ES-I3 (cell line): ENCODE results near the gene BNC2.

Experiments
- H3K36me3 ChIP-seq: 2 replicates; pipeline ENCODE4 v1.6.1; 2013; ENCODE audit warnings: mild to moderate bottlenecking, low read length, control low read depth, moderate library complexity; ENCODE audit not compliant: insufficient read depth
- H3K4me1 ChIP-seq: 2 replicates; pipeline ENCODE4 v1.6.1; 2013; ENCODE audit warnings: mild to moderate bottlenecking, control low read depth, low read length; ENCODE audit not compliant: insufficient read depth
- H3K9ac ChIP-seq: 2 replicates; pipeline ENCODE4 v1.6.1; 2013; ENCODE audit warnings: low read depth, mild to moderate bottlenecking, low read length, moderate library complexity
- H3K9me3 ChIP-seq: 2 replicates; pipeline ENCODE4 v1.6.1; 2013; ENCODE audit warnings: mild to moderate bottlenecking, low read length, moderate library complexity; ENCODE audit not compliant: control insufficient read depth, insufficient read depth

Gene BNC2

GRCh38 chr9:16575986-16576245 lies 294.6 kb downstream of the BNC2 start:
- no peak overlapping the region for H3K9ac ChIP-seq
- peaks cover 7% of the 10 kb centered on the region; the same call in 1 of the 2 replicates for H3K4me1 ChIP-seq
- H3K36me3 ChIP-seq = no peaks in the 10 kb centered on the region
- no peaks in the 10 kb centered on the region for H3K9me3 ChIP-seq

- Histone ChIP-seq H3K36me3 (no peaks in the 10 kb centered on the region), H3K9ac (no peak overlapping the region)
Measured at GRCh38 chr9:16575142-16575985, 295.1 kb downstream of the BNC2 start.

GRCh38 chr9:16572005-16572734 lies 298.3 kb downstream of the BNC2 start:
- H3K9ac ChIP-seq = no peak overlapping the region
- peaks cover 12% of the 10 kb centered on the region; the same call in 1 of the 2 replicates for H3K4me1 ChIP-seq
- H3K9me3 ChIP-seq = no peaks in the 10 kb centered on the region
- H3K36me3 ChIP-seq = no peaks in the 10 kb centered on the region

More at GRCh38 chr9:16575142-16575985, 295.1 kb downstream of the BNC2 start:
- Histone ChIP-seq H3K4me1 (peaks cover 7% of the 10 kb centered on the region; the same call in 1 of the 2 replicates), H3K9me3 (no peaks in the 10 kb centered on the region)

GRCh38 chr9:16571127-16571802 lies 299.2 kb downstream of the BNC2 start:
- H3K9me3 ChIP-seq = no peaks in the 10 kb centered on the region
- peaks cover 12% of the 10 kb centered on the region; the same call in 1 of the 2 replicates for H3K4me1 ChIP-seq

GRCh38 chr9:16563446-16563845 lies 307.0 kb downstream of the BNC2 start:
- no peaks in the 10 kb centered on the region for H3K36me3 ChIP-seq
- H3K9ac ChIP-seq = no peak overlapping the region
- no peaks in the 10 kb centered on the region for H3K9me3 ChIP-seq
- H3K4me1 ChIP-seq = no peaks in the 10 kb centered on the region

More at GRCh38 chr9:16571127-16571802, 299.2 kb downstream of the BNC2 start:
- Histone ChIP-seq H3K36me3 (no peaks in the 10 kb centered on the region), H3K9ac (no peak overlapping the region)

- Histone ChIP-seq H3K9me3 (no peaks in the 10 kb centered on the region), H3K9ac (no peak overlapping the region), H3K36me3 (no peaks in the 10 kb centered on the region), H3K4me1 (no peaks in the 10 kb centered on the region)
Measured at GRCh38 chr9:16561121-16561520, 309.3 kb downstream of the BNC2 start.

- Histone ChIP-seq H3K36me3 (no peaks in the 10 kb centered on the region; the same call in 1 of the 2 replicates), H3K4me1 (no peaks in the 10 kb centered on the region), H3K9me3 (no peaks in the 10 kb centered on the region)
Measured at GRCh38 chr9:16559418-16560188, 310.9 kb downstream of the BNC2 start.

GRCh38 chr9:16555802-16556201 lies 314.7 kb downstream of the BNC2 start:
- Histone ChIP-seq H3K4me1 (no peaks in the 10 kb centered on the region), H3K9me3 (no peaks in the 10 kb centered on the region), H3K36me3 (no peaks in the 10 kb centered on the region; the same call in 1 of the 2 replicates), H3K9ac (no peak overlapping the region)

More at GRCh38 chr9:16559418-16560188, 310.9 kb downstream of the BNC2 start:
- no peak overlapping the region for H3K9ac ChIP-seq

- Histone ChIP-seq H3K36me3 (no peaks in the 10 kb centered on the region; the same call in 1 of the 2 replicates), H3K4me1 (no peaks in the 10 kb centered on the region), H3K9me3 (no peaks in the 10 kb centered on the region), H3K9ac (no peak overlapping the region)
Measured at GRCh38 chr9:16553869-16554540, 316.5 kb downstream of the BNC2 start.

GRCh38 chr9:16552252-16552651 lies 318.2 kb downstream of the BNC2 start:
- H3K36me3 ChIP-seq = no peaks in the 10 kb centered on the region; the same call in 1 of the 2 replicates
- no peaks in the 10 kb centered on the region for H3K9me3 ChIP-seq
- H3K9ac ChIP-seq = no peak overlapping the region
- H3K4me1 ChIP-seq = no peaks in the 10 kb centered on the region

- Histone ChIP-seq H3K36me3 (no peaks in the 10 kb centered on the region; the same call in 1 of the 2 replicates), H3K9ac (no peak overlapping the region), H3K9me3 (no peaks in the 10 kb centered on the region), H3K4me1 (no peaks in the 10 kb centered on the region)
Measured at GRCh38 chr9:16551692-16552091, 318.8 kb downstream of the BNC2 start.

GRCh38 chr9:16545639-16546038 lies 324.8 kb downstream of the BNC2 start:
- H3K9ac ChIP-seq = no peak overlapping the region
- H3K9me3 ChIP-seq = no peaks in the 10 kb centered on the region
- no peaks in the 10 kb centered on the region for H3K36me3 ChIP-seq
- H3K4me1 ChIP-seq = peaks cover 16% of the 10 kb centered on the region; the same call in 1 of the 2 replicates

GRCh38 chr9:16544842-16545241 lies 325.6 kb downstream of the BNC2 start:
- no peaks in the 10 kb centered on the region for H3K36me3 ChIP-seq
- no peaks in the 10 kb centered on the region for H3K9me3 ChIP-seq
- no peak overlapping the region for H3K9ac ChIP-seq
- peaks cover 16% of the 10 kb centered on the region; the same call in 1 of the 2 replicates for H3K4me1 ChIP-seq
